VCaP (cell line): Measurements from ENCODE around the gene SHISAL2A.

Experiments used
- H3K27ac ChIP-seq: fragments of 450-650 bp; 2 replicates; pipeline ENCODE4 v1.5.1; 2017
- TF ChIP-seq, protein P1 (sequence below): fragments of 450-650 bp; conservative IDR thresholded peaks from 2 replicates; pipeline ENCODE4 v1.5.1; 2017; ENCODE audit warnings: mild to moderate bottlenecking, moderate library complexity

Gene SHISAL2A

DNA sequence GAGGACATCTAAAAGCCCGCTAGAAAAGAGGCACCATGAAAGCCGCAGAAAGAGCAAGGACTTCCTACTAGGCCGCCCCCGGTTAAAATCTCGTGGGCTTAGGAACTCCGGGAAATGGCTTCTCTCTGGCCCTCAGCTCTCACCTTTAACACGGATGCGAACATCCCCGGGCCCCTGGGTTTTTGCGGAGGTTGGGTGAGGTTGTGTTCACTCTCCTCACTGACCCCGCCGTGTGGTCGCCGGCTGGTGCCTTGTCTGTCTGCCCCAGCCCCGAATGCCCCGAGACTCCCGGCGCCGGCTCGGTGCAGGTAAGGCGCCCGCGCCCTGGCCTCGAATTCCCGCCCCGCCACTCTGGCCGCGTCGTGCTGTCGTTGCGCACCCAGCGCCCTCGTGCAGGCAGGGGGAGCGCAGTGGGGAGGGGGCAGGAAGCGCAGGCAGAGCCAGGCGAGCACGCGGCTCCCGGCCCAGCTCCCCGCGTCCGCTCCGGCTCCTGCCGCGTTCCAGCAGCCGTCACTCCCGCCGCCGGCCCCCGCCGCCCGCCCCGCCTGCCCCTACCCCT lies at the start of gene SHISAL2A:
Gene SHISAL2A (plus strand): TSS at position 437 of the 559 bp plus-strand sequence. CDS start 326 bp downstream, outside the sequence.
- TF ChIP-seq, protein P1, sequence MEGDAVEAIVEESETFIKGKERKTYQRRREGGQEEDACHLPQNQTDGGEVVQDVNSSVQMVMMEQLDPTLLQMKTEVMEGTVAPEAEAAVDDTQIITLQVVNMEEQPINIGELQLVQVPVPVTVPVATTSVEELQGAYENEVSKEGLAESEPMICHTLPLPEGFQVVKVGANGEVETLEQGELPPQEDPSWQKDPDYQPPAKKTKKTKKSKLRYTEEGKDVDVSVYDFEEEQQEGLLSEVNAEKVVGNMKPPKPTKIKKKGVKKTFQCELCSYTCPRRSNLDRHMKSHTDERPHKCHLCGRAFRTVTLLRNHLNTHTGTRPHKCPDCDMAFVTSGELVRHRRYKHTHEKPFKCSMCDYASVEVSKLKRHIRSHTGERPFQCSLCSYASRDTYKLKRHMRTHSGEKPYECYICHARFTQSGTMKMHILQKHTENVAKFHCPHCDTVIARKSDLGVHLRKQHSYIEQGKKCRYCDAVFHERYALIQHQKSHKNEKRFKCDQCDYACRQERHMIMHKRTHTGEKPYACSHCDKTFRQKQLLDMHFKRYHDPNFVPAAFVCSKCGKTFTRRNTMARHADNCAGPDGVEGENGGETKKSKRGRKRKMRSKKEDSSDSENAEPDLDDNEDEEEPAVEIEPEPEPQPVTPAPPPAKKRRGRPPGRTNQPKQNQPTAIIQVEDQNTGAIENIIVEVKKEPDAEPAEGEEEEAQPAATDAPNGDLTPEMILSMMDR: no peak
- no peak within 1 kb of the TSS; the same call in 1 of the 2 replicates for H3K27ac ChIP-seq

DNA sequence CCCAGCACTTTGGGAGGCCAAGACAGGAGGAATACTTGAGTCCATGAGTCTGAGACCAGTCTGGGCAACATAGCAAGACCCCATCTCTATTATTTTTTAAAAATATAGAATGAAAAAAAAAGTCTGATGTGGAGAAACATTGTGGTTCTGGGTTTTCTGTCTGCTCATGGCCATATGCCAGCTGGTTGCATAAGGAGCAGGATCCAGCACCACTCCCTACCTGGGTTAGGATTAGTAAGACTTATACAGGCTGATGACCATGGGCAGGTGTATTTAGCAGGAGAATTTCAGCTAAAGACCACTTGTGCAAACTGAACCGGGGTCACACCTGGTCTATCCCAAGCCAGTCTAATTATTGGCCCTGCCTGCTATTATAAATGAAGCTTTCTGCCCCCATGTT lies 47.5 kb upstream of the SHISAL2A start:
- no peak overlapping the region for H3K27ac ChIP-seq
- TF ChIP-seq, protein P1: no peak

DNA sequence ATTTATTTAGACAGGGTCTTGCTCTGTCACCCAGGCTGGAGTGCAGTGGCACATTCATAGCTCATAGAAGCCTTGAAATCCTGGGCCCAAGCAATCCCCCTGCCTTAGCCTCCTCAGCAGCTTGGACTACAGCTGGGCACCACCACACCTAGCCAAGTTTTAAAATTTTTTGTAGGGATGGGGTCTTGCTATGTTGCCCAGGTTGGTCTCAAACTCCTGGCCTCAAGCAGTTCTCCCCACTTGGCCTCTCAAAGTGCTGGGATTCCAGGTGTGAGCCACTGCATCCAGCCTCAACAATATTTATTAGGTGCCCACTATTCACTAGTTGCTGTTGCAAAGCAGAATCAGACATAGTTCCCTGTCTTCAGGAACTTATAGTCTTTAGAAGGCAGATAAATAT lies 44.9 kb upstream of the SHISAL2A start:
- H3K27ac ChIP-seq: no peak overlapping the region
- TF ChIP-seq, protein P1: no peak

DNA sequence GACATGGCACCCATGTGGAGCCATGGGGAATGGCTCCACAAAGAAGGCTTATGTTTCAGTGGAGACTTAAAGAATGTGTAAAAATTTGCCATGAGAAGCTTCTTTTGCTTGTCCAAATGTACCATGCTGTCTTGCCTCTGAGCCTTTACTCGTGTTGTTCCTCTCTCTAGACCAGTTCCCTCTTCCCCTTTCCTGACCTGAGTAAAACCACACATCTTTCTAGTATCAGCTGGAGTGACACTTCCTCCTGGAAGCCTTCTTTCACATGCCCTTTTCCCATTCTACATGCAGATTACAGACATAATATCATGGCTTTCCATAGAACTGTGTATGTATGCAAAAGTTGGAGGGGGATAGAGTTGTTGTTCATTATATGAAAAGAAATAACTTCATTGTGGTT lies 44.4 kb upstream of the SHISAL2A start:
- TF ChIP-seq, protein P1: no peak
- no peak overlapping the region for H3K27ac ChIP-seq

DNA sequence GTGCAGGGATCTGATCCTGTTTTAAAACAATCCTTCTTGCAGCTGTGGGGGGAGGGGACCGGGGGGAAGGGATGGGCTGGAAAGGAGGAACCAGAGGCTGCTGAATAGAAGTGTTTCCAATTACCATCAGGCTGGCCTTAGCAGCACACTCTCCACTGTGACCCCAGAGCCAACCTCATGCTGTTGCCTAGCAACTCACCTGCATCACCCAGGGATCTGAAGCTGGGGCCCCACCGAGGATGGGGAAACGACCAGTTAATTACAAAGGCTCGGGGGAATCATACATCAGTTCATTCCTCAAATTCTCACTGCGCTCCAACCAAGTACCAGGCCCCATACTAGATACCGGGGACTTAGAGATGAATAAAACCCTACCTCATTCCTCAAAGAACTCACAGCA lies 42.7 kb upstream of the SHISAL2A start:
- TF ChIP-seq, protein P1: no peak
- no peak overlapping the region for H3K27ac ChIP-seq

DNA sequence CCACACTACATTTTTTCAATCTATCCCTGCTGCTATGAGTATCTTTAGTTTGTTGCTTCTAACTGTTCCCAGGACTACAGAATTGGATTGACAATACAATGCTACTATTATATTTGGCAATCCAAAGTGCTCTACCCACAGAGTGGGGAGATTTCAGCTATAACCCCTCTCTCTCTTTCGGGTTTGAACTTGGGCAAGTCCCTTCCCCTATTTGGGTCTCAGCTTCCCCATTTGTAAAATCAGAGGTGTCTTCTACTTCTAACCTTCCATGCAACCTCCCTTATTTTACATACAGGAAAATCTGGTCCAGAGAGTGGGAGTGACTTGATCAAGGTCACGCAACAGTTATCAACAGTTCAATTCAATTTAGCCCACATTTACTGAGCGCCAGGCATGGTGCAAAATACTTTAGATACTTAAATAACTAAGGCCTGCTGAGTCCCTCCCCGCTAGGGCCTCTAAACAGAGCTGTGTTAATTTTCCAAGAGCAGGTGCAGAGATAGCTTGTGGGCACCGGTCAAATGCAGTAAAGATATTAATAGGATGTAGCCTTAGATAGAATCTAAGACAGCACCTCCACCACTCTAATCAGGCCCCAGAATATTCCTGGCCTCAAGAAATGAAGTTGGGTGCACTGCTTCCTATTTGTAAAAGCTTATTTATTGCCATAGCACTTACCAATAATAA lies 40.2 kb upstream of the SHISAL2A start:
- no peak overlapping the region for H3K27ac ChIP-seq
- TF ChIP-seq, protein P1: no peak

DNA sequence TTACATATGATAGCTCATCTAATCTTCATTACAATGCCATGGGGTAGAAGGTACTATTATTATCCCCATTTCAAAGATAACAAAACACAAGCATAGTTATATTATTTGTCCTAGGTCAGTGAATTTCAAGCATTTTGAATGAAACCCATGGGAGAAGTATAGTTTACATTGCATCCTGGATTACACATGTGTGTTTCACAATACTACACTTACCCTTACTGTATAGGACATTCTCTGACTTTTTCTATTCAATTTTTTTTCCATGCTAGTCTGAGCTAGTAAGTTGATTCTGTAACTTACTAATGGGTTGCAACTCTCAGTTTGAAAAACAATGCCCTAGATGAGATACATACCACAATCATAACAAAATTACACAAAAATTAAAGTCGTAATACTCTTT lies 39.5 kb upstream of the SHISAL2A start:
- H3K27ac ChIP-seq: no peak overlapping the region
- TF ChIP-seq, protein P1: no peak
